GM12878 (cell line): Measurements from ENCODE around the gene GPR21. TPM values are rescaled to one million over a fixed set of nuclear protein-coding genes. Genes with fewer than 3 reads are reported as not detected.

ENCODE experiments used
- ATAC-seq: fragments of 200-7000 bp; cut with Tn5 transposase; 3 replicates; pipeline ENCODE4 v1.9.1; 2020; ENCODE audit warnings: mild to moderate bottlenecking, moderate library complexity
- BruUV-seq: library from RNA; stranded (reverse); fragments of 400-500 nt; replicated peaks from 2 replicates; lab custom pipeline; 2021; lab: Mats Ljungman, UMichigan
- CTCF ChIA-PET: fragments of 300-600 bp; sonication (Branson Sonifier 250); formaldehyde crosslinking; extraction: SDS; loops from one replicate; lab custom pipeline; 2021; ENCODE audit warnings: inconsistent platforms; lab: Yijun Ruan, JAX
- POLR2A ChIA-PET: fragments of 350-600 bp; formaldehyde crosslinking; extraction: SDS; loops from one replicate; lab custom pipeline; 2021; ENCODE audit warnings: inconsistent platforms; lab: Charles Lee
- RAD21 ChIA-PET: fragments of 300-600 bp; sonication (Branson Sonifier 250); formaldehyde crosslinking; loops from one replicate; lab custom pipeline; 2023; ENCODE audit warnings: antibody characterized with exemption; ENCODE audit not compliant: unreplicated experiment; lab: Charles Lee
- SMC1A ChIA-PET: fragments of 300-600 bp; sonication (Branson Sonifier 250); formaldehyde crosslinking; loops from one replicate; lab custom pipeline; 2023; ENCODE audit not compliant: unreplicated experiment, uncharacterized antibody; lab: Charles Lee
- DNase-seq: peaks from one replicate; pipeline ENCODE4 v3.0.0-alpha.2; 2011; ENCODE audit warnings: low read depth, low spot score
- FAIRE-seq: peaks from 3 replicates; lab custom pipeline; 2011; peaks lifted over from hg19 to GRCh38; lab: Jason Lieb, UNC
- H2AFZ ChIP-seq: 2 replicates; pipeline ENCODE4 v1.6.0; 2011; ENCODE audit warnings: low read depth, low read length, control low read depth; ENCODE audit not compliant: control insufficient read depth
- H3K27ac ChIP-seq: 2 replicates; pipeline ENCODE4 v1.5.1; 2011; ENCODE audit warnings: control low read depth; ENCODE audit not compliant: control insufficient read depth, insufficient read depth
- H3K27me3 ChIP-seq, 2 experiments: replicated peaks in 1 of 2; 2 replicates each; pipeline versions ENCODE4 v1.6.0 to v1.6.1; 2011; ENCODE audit warnings: low read length in 1 of 2; ENCODE audit not compliant: control insufficient read depth in 2 of 2, insufficient read depth in 2 of 2
- H3K36me3 ChIP-seq, 2 experiments: 2 replicates each; pipeline ENCODE4 v1.5.1; 2011; ENCODE audit warnings: low read length in 1 of 2; ENCODE audit not compliant: control insufficient read depth in 2 of 2, insufficient read depth in 2 of 2
- H3K4me1 ChIP-seq: 2 replicates; pipeline ENCODE4 v1.6.1; 2011; ENCODE audit warnings: mild to moderate bottlenecking, low read length, moderate library complexity, mixed read lengths; ENCODE audit not compliant: control insufficient read depth, insufficient read depth
- H3K4me2 ChIP-seq: 2 replicates; pipeline ENCODE4 v1.6.0; 2011; ENCODE audit warnings: control low read depth; ENCODE audit not compliant: control insufficient read depth, insufficient read depth
- H3K4me3 ChIP-seq: fragments of 200-600 bp; sonication (generic); 2 replicates; pipeline ENCODE4 v1.5.1; 2016
- H3K79me2 ChIP-seq: 2 replicates; pipeline ENCODE4 v1.6.0; 2011; ENCODE audit warnings: low read length; ENCODE audit not compliant: control insufficient read depth, insufficient read depth
- H3K9ac ChIP-seq: 2 replicates; pipeline ENCODE4 v1.8.0; 2011; ENCODE audit warnings: low read length, control low read depth, mixed read lengths; ENCODE audit not compliant: control insufficient read depth, insufficient read depth
- H3K9me3 ChIP-seq: replicated peaks from 3 replicates; pipeline ENCODE4 v1.5.1; 2011; ENCODE audit warnings: mild to moderate bottlenecking, low read length; ENCODE audit not compliant: control insufficient read depth, insufficient read depth
- H4K20me1 ChIP-seq: 2 replicates; pipeline ENCODE4 v1.6.0; 2011; ENCODE audit not compliant: control insufficient read depth, insufficient read depth
- ATF2 ChIP-seq: IDR thresholded peaks from 2 replicates; pipeline ENCODE4 v1.6.1; 2012; ENCODE audit warnings: low read length, inconsistent platforms
- CEBPZ ChIP-seq: fragments of 150-350 bp; IDR thresholded peaks from 2 replicates; pipeline ENCODE4 v1.6.1; 2016; ENCODE audit warnings: low read depth, low read length
- RAD21 ChIP-seq: IDR thresholded peaks from 2 replicates; pipeline ENCODE4 v1.6.1; 2011; ENCODE audit warnings: mild to moderate bottlenecking, low read depth, low read length, moderate library complexity; ENCODE audit not compliant: insufficient read depth
- RCOR1 ChIP-seq: conservative IDR thresholded peaks from 2 replicates; pipeline ENCODE4 v1.6.1; 2012; ENCODE audit warnings: low read depth, low read length, improper control_type of control experiment
- TBL1XR1 ChIP-seq: IDR thresholded peaks from 2 replicates; pipeline ENCODE4 v1.6.1; 2012; ENCODE audit warnings: low read depth, low read length, improper control_type of control experiment
- TCF7 ChIP-seq: IDR thresholded peaks from 2 replicates; pipeline ENCODE4 v1.6.1; 2014; ENCODE audit warnings: antibody characterized with exemption, borderline replicate concordance
- WGBS: methylation state at CpG from one replicate; pipeline ENCODE4 v1.1.6; 2016; ENCODE audit warnings: low lambda C conversion rate; ENCODE audit not compliant: insufficient replicate concordance, insufficient coverage; ENCODE audit errors: missing lambda C conversion rate; 5-methylcytosine and 5-hydroxymethylcytosine counted together
- in situ Hi-C: fragments of 300-500 bp; cut with MboI; formaldehyde crosslinking; loops from 9 replicates; pipeline ENCODE4 v1.14.3; 2018; ENCODE audit warnings: mixed read lengths
- intact Hi-C: fragments of 100-400 bp; cut with micrococcal nuclease; formaldehyde crosslinking; loops from one replicate; pipeline ENCODE4 v1.14.2; 2022; ENCODE audit not compliant: unreplicated experiment
- polyA plus RNA-seq, 11 experiments: library from polyadenylated mRNA; depleted of rRNA in 4 of 11; unstranded in 6 of 11; stranded (reverse) in 5 of 11; fragments of >200 nt; fragmentation: Nextera tagmentation in 4 of 11; fragmentation: Illumina TruSeq in 1 of 11; extraction: Ambion mirVana in 4 of 11; extraction: Trizol in 1 of 11; gene quantifications; 1 replicate in 1 of 11; 2 replicates in 10 of 11; pipeline versions ENCODE4 v1.2.1 to v1.2.3, GENCODE V29; 2011 to 2016; ENCODE audit warnings: inconsistent platforms in 2 of 11, missing spikeins in 2 of 11, low read depth in 1 of 11
- total RNA-seq, 4 experiments: library from RNA; depleted of rRNA in 3 of 4; stranded (reverse); fragments of >200 nt in 3 of 4; fragmentation: Illumina TruSeq in 1 of 4; extraction: Trizol in 1 of 4; gene quantifications; 2 replicates each; pipeline versions ENCODE4 v1.2.1 to v1.2.3, GENCODE V29; 2013 to 2021

Gene GPR21
- total and polyA plus RNA-seq, 10 of the 15 experiments (the other 5 are each of a cell fraction or from before 2014, with no cell fraction given) = 0.09 to 1.9 (median 0.57) TPM; not detected in 4

GRCh38 chr9:123072407-123072995, 39.0 kb downstream of the GPR21 start:
- intact Hi-C loops (no loop called here), in situ Hi-C loops (no loop called here)
- ChIA-PET SMC1A (interaction anchor here (0.6 to 3.9 kb wide), 6 partner anchors 9 to 277 kb away, joined by 3 to 22 read pairs (median 4); no protein-coding TSS in a partner anchor), RAD21 (interaction anchor here (4.0 kb wide), 1 partner anchor 277 kb away, joined by 13 read pairs; no protein-coding TSS in a partner anchor), POLR2A (interaction anchor here (0.6 kb wide), 1 partner anchor 168 kb away, joined by 3 read pairs; no protein-coding TSS in a partner anchor), CTCF (interaction anchor here (1.7 to 5.4 kb wide), 3 partner anchors 10 to 277 kb away, joined by 4 to 38 read pairs (median 6); no protein-coding TSS in a partner anchor)
- Histone ChIP-seq H3K4me3 (no peak overlapping the region), H3K9me3 (no peaks in the 10 kb centered on the region), H3K27ac (no peak overlapping the region), H3K4me1 (peaks cover 5% of the 10 kb centered on the region; the same call in 1 of the 2 replicates), H3K79me2 (no peaks in the 10 kb centered on the region), H4K20me1 (no peaks in the 10 kb centered on the region), H3K36me3 (peaks cover 0 to 22% of the 10 kb centered on the region in 2 experiments; a peak in 3 of 4 replicates), H3K9ac (no peak overlapping the region), H3K4me2 (no peak overlapping the region), H3K27me3 (no peaks in the 10 kb centered on the region), H2AFZ (no peak overlapping the region)
- 100% methylated on average over 2 of the region's 2 CpGs for WGBS
- BruUV-seq = no TSS peak
- ATAC-seq = no peak
- FAIRE-seq = no peak
- TF ChIP-seq RCOR1 (no peak), RAD21 (no peak), CEBPZ (no peak), ATF2 (no peak), TBL1XR1 (no peak), TCF7 (no peak)
- no peak for DNase-seq
